OCI-LY1 (cell line): ENCODE data around the gene SNX7.

Source experiments
- H2AFZ ChIP-seq: fragments of 200-600 bp; sonication (generic), shearing (Covaris generic); 2 replicates; pipeline ENCODE4 v1.6.0; 2014; ENCODE audit warnings: antibody characterized with exemption, mild to moderate bottlenecking, low read length
- H3F3A ChIP-seq: fragments of 200-600 bp; sonication (generic), shearing (Covaris generic); 2 replicates; pipeline ENCODE4 v1.6.0; 2014; ENCODE audit warnings: mild to moderate bottlenecking, antibody characterized with exemption, low read length, moderate library complexity; ENCODE audit not compliant: insufficient read depth
- H3K27ac ChIP-seq: fragments of 200-600 bp; sonication (generic); 2 replicates; pipeline ENCODE4 v1.5.1; 2014; ENCODE audit warnings: low read length, mixed run types, mild to moderate bottlenecking, low read depth; ENCODE audit not compliant: poor library complexity, severe bottlenecking
- H3K27me3 ChIP-seq: fragments of 200-600 bp; sonication (generic); 2 replicates; pipeline ENCODE4 v1.6.0; 2014; ENCODE audit warnings: antibody characterized with exemption, mild to moderate bottlenecking, low read length, moderate library complexity; ENCODE audit not compliant: insufficient read depth
- H3K36me3 ChIP-seq: fragments of 200-600 bp; sonication (generic); 2 replicates; pipeline ENCODE4 v1.6.1; 2014; ENCODE audit warnings: mild to moderate bottlenecking, antibody characterized with exemption, low read length, moderate library complexity, mixed read lengths; ENCODE audit not compliant: insufficient read depth
- H3K4me1 ChIP-seq: fragments of 200-600 bp; sonication (generic); 2 replicates; pipeline ENCODE4 v1.5.1; 2014; ENCODE audit warnings: mild to moderate bottlenecking, low read length, moderate library complexity; ENCODE audit not compliant: insufficient read depth, severe bottlenecking
- H3K4me2 ChIP-seq: fragments of 200-600 bp; sonication (generic), shearing (Covaris generic); 2 replicates; pipeline ENCODE4 v1.6.1; 2014; ENCODE audit warnings: low read length
- H3K4me3 ChIP-seq: fragments of 200-600 bp; sonication (generic); 2 replicates; pipeline ENCODE4 v1.5.1; 2014; ENCODE audit warnings: low read length, low read depth, mild to moderate bottlenecking, mixed read lengths; ENCODE audit not compliant: poor library complexity, severe bottlenecking
- H3K79me2 ChIP-seq: fragments of 200-600 bp; shearing (Covaris generic); 2 replicates; pipeline ENCODE4 v1.6.1; 2016; ENCODE audit warnings: mixed run types, low read length, mixed read lengths; ENCODE audit not compliant: insufficient read depth
- H3K9ac ChIP-seq: fragments of 200-600 bp; sonication (generic), shearing (Covaris generic); 2 replicates; pipeline ENCODE4 v1.6.1; 2014; ENCODE audit warnings: mild to moderate bottlenecking, low read length, mixed read lengths
- H3K9me2 ChIP-seq: fragments of 200-600 bp; sonication (generic), shearing (Covaris generic); 2 replicates; pipeline ENCODE4 v1.6.1; 2014; ENCODE audit warnings: low read depth, mild to moderate bottlenecking, low read length, mixed read lengths
- H3K9me3 ChIP-seq: fragments of 200-600 bp; shearing (Covaris generic); 2 replicates; pipeline ENCODE4 v1.6.1; 2014; ENCODE audit warnings: low read length, mixed read lengths
- H4K20me1 ChIP-seq: fragments of 200-600 bp; sonication (generic), shearing (Covaris generic); 2 replicates; pipeline ENCODE4 v1.6.0; 2016; ENCODE audit warnings: mild to moderate bottlenecking, low read length; ENCODE audit not compliant: insufficient read depth
- EZH2 ChIP-seq: fragments of 200-600 bp; sonication (generic), shearing (Covaris generic); IDR thresholded peaks from 2 replicates; pipeline ENCODE4 v1.8.0; 2017; ENCODE audit warnings: borderline replicate concordance, mixed run types, mild to moderate bottlenecking, antibody characterized with exemption, low read length, moderate library complexity, mixed read lengths
- TF ChIP-seq, protein P1 (sequence below): fragments of 200-600 bp; sonication (generic), shearing (Covaris generic); IDR thresholded peaks from 2 replicates; pipeline ENCODE4 v1.5.1; 2017; ENCODE audit warnings: mild to moderate bottlenecking, antibody characterized with exemption, low read length, moderate library complexity, mixed read lengths

SNX7 gene

DNA sequence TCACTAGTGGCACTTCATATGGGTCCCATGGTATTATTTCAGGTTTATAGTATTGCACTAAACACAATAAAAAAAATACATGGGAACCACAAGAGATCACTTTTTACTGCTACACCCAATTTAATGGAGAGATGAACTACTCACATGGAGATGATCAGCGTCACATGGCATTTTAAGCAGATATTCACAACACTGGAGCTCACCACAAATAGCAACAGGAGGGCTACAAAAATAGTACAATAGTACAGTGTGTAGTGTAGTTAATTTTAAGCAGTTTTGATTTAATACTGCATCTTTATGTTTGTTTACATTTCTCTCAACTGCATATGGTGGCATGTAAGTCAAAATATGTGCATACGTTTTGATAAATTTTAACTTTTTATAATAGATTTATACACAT lies 31.0 kb downstream of the SNX7 start:
- H3K36me3 ChIP-seq, result no peaks in the 10 kb centered on the region
- H3K9ac ChIP-seq, result no peak overlapping the region
- H3K9me3 ChIP-seq, result no peaks in the 10 kb centered on the region
- no peaks in the 10 kb centered on the region for H3F3A ChIP-seq
- H3K27ac ChIP-seq, result no peak overlapping the region
- H3K4me3 ChIP-seq, result no peak overlapping the region
- H3K27me3 ChIP-seq, result no peaks in the 10 kb centered on the region
- no peak overlapping the region for H3K4me2 ChIP-seq
- no peaks in the 10 kb centered on the region for H3K9me2 ChIP-seq
- no peak overlapping the region for H2AFZ ChIP-seq
- TF ChIP-seq, protein P1, sequence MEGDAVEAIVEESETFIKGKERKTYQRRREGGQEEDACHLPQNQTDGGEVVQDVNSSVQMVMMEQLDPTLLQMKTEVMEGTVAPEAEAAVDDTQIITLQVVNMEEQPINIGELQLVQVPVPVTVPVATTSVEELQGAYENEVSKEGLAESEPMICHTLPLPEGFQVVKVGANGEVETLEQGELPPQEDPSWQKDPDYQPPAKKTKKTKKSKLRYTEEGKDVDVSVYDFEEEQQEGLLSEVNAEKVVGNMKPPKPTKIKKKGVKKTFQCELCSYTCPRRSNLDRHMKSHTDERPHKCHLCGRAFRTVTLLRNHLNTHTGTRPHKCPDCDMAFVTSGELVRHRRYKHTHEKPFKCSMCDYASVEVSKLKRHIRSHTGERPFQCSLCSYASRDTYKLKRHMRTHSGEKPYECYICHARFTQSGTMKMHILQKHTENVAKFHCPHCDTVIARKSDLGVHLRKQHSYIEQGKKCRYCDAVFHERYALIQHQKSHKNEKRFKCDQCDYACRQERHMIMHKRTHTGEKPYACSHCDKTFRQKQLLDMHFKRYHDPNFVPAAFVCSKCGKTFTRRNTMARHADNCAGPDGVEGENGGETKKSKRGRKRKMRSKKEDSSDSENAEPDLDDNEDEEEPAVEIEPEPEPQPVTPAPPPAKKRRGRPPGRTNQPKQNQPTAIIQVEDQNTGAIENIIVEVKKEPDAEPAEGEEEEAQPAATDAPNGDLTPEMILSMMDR, result no peak
- TF ChIP-seq EZH2, result no peak
- no peaks in the 10 kb centered on the region for H3K79me2 ChIP-seq
- no peaks in the 10 kb centered on the region for H4K20me1 ChIP-seq
- no peaks in the 10 kb centered on the region for H3K4me1 ChIP-seq

GRCh38 chr1:98693385-98693784 lies 31.9 kb downstream of the SNX7 start:
- Histone ChIP-seq H3K79me2 (no peaks in the 10 kb centered on the region), H3K27ac (no peak overlapping the region), H4K20me1 (no peaks in the 10 kb centered on the region), H3K27me3 (no peaks in the 10 kb centered on the region), H3K9ac (no peak overlapping the region), H3K4me3 (no peak overlapping the region), H3K9me2 (no peaks in the 10 kb centered on the region), H3K4me2 (no peak overlapping the region), H3K9me3 (no peaks in the 10 kb centered on the region), H2AFZ (no peak overlapping the region), H3K4me1 (no peaks in the 10 kb centered on the region), H3F3A (no peaks in the 10 kb centered on the region), H3K36me3 (no peaks in the 10 kb centered on the region)
- TF ChIP-seq, protein P1, result no peak
- no peak for TF ChIP-seq EZH2

GRCh38 chr1:98696077-98696476 lies 34.6 kb downstream of the SNX7 start:
- Histone ChIP-seq H2AFZ (no peak overlapping the region), H3K27me3 (no peaks in the 10 kb centered on the region), H3K9me2 (no peaks in the 10 kb centered on the region), H3K36me3 (no peaks in the 10 kb centered on the region), H3K4me1 (no peaks in the 10 kb centered on the region), H3K79me2 (no peaks in the 10 kb centered on the region), H3K9ac (no peak overlapping the region), H3F3A (no peaks in the 10 kb centered on the region), H4K20me1 (no peaks in the 10 kb centered on the region), H3K9me3 (no peaks in the 10 kb centered on the region), H3K27ac (no peak overlapping the region), H3K4me2 (no peak overlapping the region), H3K4me3 (no peak overlapping the region)
- TF ChIP-seq EZH2, result no peak
- TF ChIP-seq, protein P1, result no peak
